Measurements from ENCODE around the gene FBXO44.

The FBXO44 gene

GRCh38 chr1:11650331-11650991 lies 4.2 kb upstream of the FBXO44 start:
- H3K4me2 ChIP-seq (ENCODE audit: low read length), result no peak overlapping the region
- H2BK5ac ChIP-seq (ENCODE audit: low read length), result no peak overlapping the region
- no peak overlapping the region for H2AK5ac ChIP-seq (ENCODE audit: low read length)
- no peak overlapping the region for H2BK120ac ChIP-seq (ENCODE audit: low read depth, low read length)
- peak overlapping the region; percentile 17 for H3K9ac ChIP-seq (ENCODE audit: low read length)
- H3K56ac ChIP-seq (ENCODE audit: low read length), result peak overlapping the region; percentile 26
- no peak overlapping the region for H4K5ac ChIP-seq (ENCODE audit: low read length)
- no CpG with 5 or more reads among the region's 47 CpGs for WGBS (ENCODE audit: extremely low coverage, insufficient coverage, low lambda C conversion rate)
- H4K8ac ChIP-seq (ENCODE audit: low read depth, low read length), result no peak overlapping the region
- no peaks in the 10 kb centered on the region for H3K79me2 ChIP-seq (ENCODE audit: control insufficient read depth, insufficient read depth, low read length)
- H3K4me1 ChIP-seq (ENCODE audit: control insufficient read depth, low read depth, low read length), result no peaks in the 10 kb centered on the region
- no peaks in the 10 kb centered on the region for H3K79me1 ChIP-seq (ENCODE audit: low read length)
- H3K18ac ChIP-seq (ENCODE audit: low read length), result no peak overlapping the region
- H3K36me3 ChIP-seq (ENCODE audit: control insufficient read depth, insufficient read depth, low read length), result no peaks in the 10 kb centered on the region
- no peak overlapping the region for H3K27ac ChIP-seq (ENCODE audit: low read depth, low read length)
- H3K23ac ChIP-seq (ENCODE audit: low read length), result no peak overlapping the region
- DNase-seq, result peak; percentile 85
- no peaks in the 10 kb centered on the region for H3K27me3 ChIP-seq (ENCODE audit: insufficient read depth, low read length, poor library complexity)
- no peak overlapping the region for H3K4ac ChIP-seq (ENCODE audit: low read depth, low read length)
- no peak overlapping the region for H3K4me3 ChIP-seq (ENCODE audit: low read length)
- H2BK15ac ChIP-seq (replicated peaks; ENCODE audit: low read depth), result no peak overlapping the region

GRCh38 chr1:11651017-11651416 lies 3.7 kb upstream of the FBXO44 start:
- no peak overlapping the region for H3K4ac ChIP-seq (ENCODE audit: low read depth, low read length)
- H3K27ac ChIP-seq (ENCODE audit: low read depth, low read length), result no peak overlapping the region
- H3K4me1 ChIP-seq (ENCODE audit: control insufficient read depth, low read depth, low read length), result no peaks in the 10 kb centered on the region
- H2AK5ac ChIP-seq (ENCODE audit: low read length), result no peak overlapping the region
- no peaks in the 10 kb centered on the region for H3K27me3 ChIP-seq (ENCODE audit: insufficient read depth, low read length, poor library complexity)
- H3K79me2 ChIP-seq (ENCODE audit: control insufficient read depth, insufficient read depth, low read length), result no peaks in the 10 kb centered on the region
- H3K4me2 ChIP-seq (ENCODE audit: low read length), result no peak overlapping the region
- no peak overlapping the region for H3K56ac ChIP-seq (ENCODE audit: low read length)
- no peaks in the 10 kb centered on the region for H3K79me1 ChIP-seq (ENCODE audit: low read length)
- no CpG with 5 or more reads among the region's 4 CpGs for WGBS (ENCODE audit: extremely low coverage, insufficient coverage, low lambda C conversion rate)
- no peak overlapping the region for H3K23ac ChIP-seq (ENCODE audit: low read length)
- no peaks in the 10 kb centered on the region for H3K36me3 ChIP-seq (ENCODE audit: control insufficient read depth, insufficient read depth, low read length)
- H2BK5ac ChIP-seq (ENCODE audit: low read length), result no peak overlapping the region
- no peak overlapping the region for H4K5ac ChIP-seq (ENCODE audit: low read length)
- H2BK120ac ChIP-seq (ENCODE audit: low read depth, low read length), result no peak overlapping the region
- H3K4me3 ChIP-seq (ENCODE audit: low read length), result no peak overlapping the region
- no peak overlapping the region for H4K8ac ChIP-seq (ENCODE audit: low read depth, low read length)
- no peak overlapping the region for H3K18ac ChIP-seq (ENCODE audit: low read length)
- DNase-seq, result no peak
- H3K9ac ChIP-seq (ENCODE audit: low read length), result no peak overlapping the region
- H2BK15ac ChIP-seq (replicated peaks; ENCODE audit: low read depth), result no peak overlapping the region

DNA sequence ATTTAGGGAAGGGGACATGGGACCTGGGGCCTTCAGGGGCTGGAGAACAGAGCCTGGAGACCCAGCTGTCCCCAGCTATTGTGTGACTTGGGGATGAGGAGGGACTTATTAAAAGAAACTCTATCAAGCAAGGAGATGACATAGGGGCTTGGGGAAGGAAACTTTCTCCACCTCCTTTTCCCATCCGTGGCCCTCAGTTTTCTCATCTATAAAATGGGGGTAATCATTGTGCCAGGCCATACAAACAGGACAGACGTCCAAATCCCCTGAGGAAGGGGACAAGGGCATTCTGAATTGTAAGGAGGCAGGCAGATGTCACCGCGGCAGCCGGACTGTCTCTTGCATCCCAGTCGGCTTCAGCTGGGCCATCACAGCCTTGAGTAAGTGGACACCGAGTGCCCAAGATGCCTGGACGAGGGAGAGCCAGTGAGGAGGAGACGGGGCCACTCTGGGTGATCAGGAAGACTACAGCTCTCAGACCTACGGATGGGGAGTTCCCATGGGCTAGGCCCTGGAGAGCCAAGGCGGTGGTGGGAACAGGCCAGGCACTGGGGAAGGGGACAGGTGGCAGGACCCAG lies 2.4 kb upstream of the FBXO44 start:
- Histone ChIP-seq H3K4me1 (ENCODE audit: control insufficient read depth, low read depth, low read length) (no peaks in the 10 kb centered on the region), H2AK5ac (ENCODE audit: low read length) (no peak overlapping the region), H3K9ac (ENCODE audit: low read length) (no peak overlapping the region), H3K4ac (ENCODE audit: low read depth, low read length) (no peak overlapping the region), H3K56ac (ENCODE audit: low read length) (no peak overlapping the region), H3K4me2 (ENCODE audit: low read length) (no peak overlapping the region), H3K36me3 (ENCODE audit: control insufficient read depth, insufficient read depth, low read length) (no peaks in the 10 kb centered on the region), H3K18ac (ENCODE audit: low read length) (no peak overlapping the region), H3K4me3 (ENCODE audit: low read length) (no peak overlapping the region), H3K79me1 (ENCODE audit: low read length) (no peaks in the 10 kb centered on the region), H3K23ac (ENCODE audit: low read length) (no peak overlapping the region), H4K8ac (ENCODE audit: low read depth, low read length) (no peak overlapping the region), H2BK15ac (replicated peaks; ENCODE audit: low read depth) (no peak overlapping the region), H3K79me2 (ENCODE audit: control insufficient read depth, insufficient read depth, low read length) (no peaks in the 10 kb centered on the region), H3K27me3 (ENCODE audit: insufficient read depth, low read length, poor library complexity) (no peaks in the 10 kb centered on the region), H2BK120ac (ENCODE audit: low read depth, low read length) (no peak overlapping the region), H4K5ac (ENCODE audit: low read length) (no peak overlapping the region), H3K27ac (ENCODE audit: low read depth, low read length) (no peak overlapping the region), H2BK5ac (ENCODE audit: low read length) (no peak overlapping the region)
- no CpG with 5 or more reads among the region's 11 CpGs for WGBS (ENCODE audit: extremely low coverage, insufficient coverage, low lambda C conversion rate)
- DNase-seq, result no peak

DNA sequence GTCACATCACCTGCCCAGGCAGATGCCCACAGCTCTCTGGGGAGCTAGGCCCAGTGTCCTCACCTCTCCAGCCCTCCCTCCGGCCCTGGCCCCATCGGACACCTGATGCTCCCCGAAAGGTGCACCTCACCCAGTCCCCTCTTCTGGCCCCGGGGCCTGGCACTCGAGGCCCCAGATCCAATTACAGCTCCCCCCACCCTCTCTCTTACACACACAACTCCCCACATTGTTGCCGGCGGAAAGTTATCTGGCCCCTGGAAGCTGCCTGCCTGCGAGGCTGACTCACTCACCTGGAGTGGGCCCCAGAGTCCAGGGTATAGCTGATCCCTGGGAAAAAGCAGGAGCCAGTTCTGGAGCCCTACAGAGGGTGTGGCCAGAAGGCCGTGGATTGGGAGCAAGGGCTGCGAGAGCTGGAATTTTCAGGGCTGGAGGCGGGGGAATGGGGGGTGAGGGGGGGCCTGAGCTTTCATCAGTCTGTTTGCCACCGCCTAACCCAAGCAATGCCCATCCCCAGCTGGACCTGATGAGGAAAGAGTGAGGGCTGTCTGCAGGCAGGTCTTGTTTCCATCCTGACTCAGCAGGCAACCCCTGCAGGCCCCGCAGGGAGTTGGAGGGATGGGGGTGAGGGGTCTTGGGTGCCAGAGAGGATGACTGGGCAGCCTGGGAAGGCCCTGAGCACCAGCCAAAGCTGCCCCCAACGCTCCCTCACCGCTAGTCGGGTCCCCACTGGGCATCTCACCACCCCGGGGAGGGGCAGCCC lies 1.4 kb upstream of the FBXO44 start:
- H4K8ac ChIP-seq (ENCODE audit: low read depth, low read length), result no peak overlapping the region
- H2AK5ac ChIP-seq (ENCODE audit: low read length), result no peak overlapping the region
- peak overlapping the region; percentile 74 for H3K9ac ChIP-seq (ENCODE audit: low read length)
- H3K23ac ChIP-seq (ENCODE audit: low read length), result no peak overlapping the region
- no CpG with 5 or more reads among the region's 17 CpGs for WGBS (ENCODE audit: extremely low coverage, insufficient coverage, low lambda C conversion rate)
- DNase-seq, result peak; percentile 74
- H2BK15ac ChIP-seq (replicated peaks; ENCODE audit: low read depth), result no peak overlapping the region
- no peak overlapping the region for H3K18ac ChIP-seq (ENCODE audit: low read length)
- H3K79me2 ChIP-seq (ENCODE audit: control insufficient read depth, insufficient read depth, low read length), result no peaks in the 10 kb centered on the region
- peak overlapping the region; percentile 75 for H3K56ac ChIP-seq (ENCODE audit: low read length)
- no peak overlapping the region for H3K4ac ChIP-seq (ENCODE audit: low read depth, low read length)
- H3K27ac ChIP-seq (ENCODE audit: low read depth, low read length), result no peak overlapping the region
- no peak overlapping the region for H2BK120ac ChIP-seq (ENCODE audit: low read depth, low read length)
- H3K4me1 ChIP-seq (ENCODE audit: control insufficient read depth, low read depth, low read length), result no peaks in the 10 kb centered on the region
- peak overlapping the region; percentile 58 for H3K4me2 ChIP-seq (ENCODE audit: low read length)
- H2BK5ac ChIP-seq (ENCODE audit: low read length), result no peak overlapping the region
- no peaks in the 10 kb centered on the region for H3K79me1 ChIP-seq (ENCODE audit: low read length)
- no peaks in the 10 kb centered on the region for H3K27me3 ChIP-seq (ENCODE audit: insufficient read depth, low read length, poor library complexity)
- H3K36me3 ChIP-seq (ENCODE audit: control insufficient read depth, insufficient read depth, low read length), result no peaks in the 10 kb centered on the region
- no peak overlapping the region for H4K5ac ChIP-seq (ENCODE audit: low read length)
- no peak overlapping the region for H3K4me3 ChIP-seq (ENCODE audit: low read length)

GRCh38 chr1:11653861-11654136 lies 878 bp upstream of the FBXO44 start:
- H4K5ac ChIP-seq (ENCODE audit: low read length), result no peak overlapping the region
- no peak overlapping the region for H2AK5ac ChIP-seq (ENCODE audit: low read length)
- H3K56ac ChIP-seq (ENCODE audit: low read length), result peak overlapping the region; percentile 84
- no peaks in the 10 kb centered on the region for H3K79me2 ChIP-seq (ENCODE audit: control insufficient read depth, insufficient read depth, low read length)
- peak overlapping the region; percentile 74 for H3K9ac ChIP-seq (ENCODE audit: low read length)
- no peak overlapping the region for H3K23ac ChIP-seq (ENCODE audit: low read length)
- H3K27me3 ChIP-seq (ENCODE audit: insufficient read depth, low read length, poor library complexity), result no peaks in the 10 kb centered on the region
- H2BK5ac ChIP-seq (ENCODE audit: low read length), result no peak overlapping the region
- no peaks in the 10 kb centered on the region for H3K4me1 ChIP-seq (ENCODE audit: control insufficient read depth, low read depth, low read length)
- no peak overlapping the region for H3K27ac ChIP-seq (ENCODE audit: low read depth, low read length)
- H3K18ac ChIP-seq (ENCODE audit: low read length), result peak overlapping the region; percentile 91
- H3K36me3 ChIP-seq (ENCODE audit: control insufficient read depth, insufficient read depth, low read length), result no peaks in the 10 kb centered on the region
- H3K79me1 ChIP-seq (ENCODE audit: low read length), result no peaks in the 10 kb centered on the region
- peak overlapping the region; percentile 22 for H3K4ac ChIP-seq (ENCODE audit: low read depth, low read length)
- WGBS (ENCODE audit: extremely low coverage, insufficient coverage, low lambda C conversion rate), result no CpG with 5 or more reads among the region's 7 CpGs
- H3K4me3 ChIP-seq (ENCODE audit: low read length), result peak overlapping the region; percentile 37
- peak overlapping the region; percentile 58 for H3K4me2 ChIP-seq (ENCODE audit: low read length)
- DNase-seq, result no peak
- no peak overlapping the region for H2BK120ac ChIP-seq (ENCODE audit: low read depth, low read length)
- no peak overlapping the region for H4K8ac ChIP-seq (ENCODE audit: low read depth, low read length)
- H2BK15ac ChIP-seq (replicated peaks; ENCODE audit: low read depth), result no peak overlapping the region

All from mesendoderm (in vitro differentiated cells).